GM19043 (cell line): ENCODE results near the gene AMPD1.

Source experiments
- ATAC-seq: cut with Tn5 transposase; IDR thresholded peaks from one replicate; pipeline ENCODE4 v1.9.1; 2021; ENCODE audit warnings: low read depth; ENCODE audit not compliant: unreplicated experiment

The AMPD1 gene

DNA sequence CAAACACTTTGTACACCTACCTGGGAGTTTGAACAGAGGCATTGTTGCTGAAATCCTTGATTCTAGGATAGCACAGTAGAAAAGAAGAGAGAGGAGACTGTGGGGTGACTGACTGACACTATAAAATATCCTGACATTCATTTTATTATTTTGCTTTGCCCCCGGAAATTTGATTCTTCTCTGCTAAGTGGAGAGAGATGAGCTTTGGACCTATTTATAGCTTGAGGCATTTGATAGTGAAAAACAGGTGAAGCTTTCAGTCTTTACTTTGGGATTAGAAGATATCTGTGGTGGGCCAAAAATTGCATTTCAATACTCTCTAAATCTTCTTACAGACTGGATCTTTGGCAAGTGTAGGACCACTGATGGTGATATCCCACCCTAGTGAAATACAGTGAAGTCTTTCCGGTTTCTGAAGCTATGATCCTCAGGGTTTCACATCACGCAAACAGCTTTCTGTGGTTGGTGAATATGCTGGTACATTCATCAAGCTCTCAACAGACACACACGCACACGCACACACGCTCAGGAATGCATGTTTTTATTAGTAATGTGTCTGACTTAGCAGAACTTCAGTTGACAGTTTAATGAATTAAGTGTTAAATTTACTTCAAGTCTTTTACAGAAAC lies at the start of gene AMPD1:
AMPD1 (minus strand) TSS at position 117 of the 629 bp plus-strand sequence; CDS start at position 42, 75 bp downstream.
- ATAC-seq = no peak

DNA sequence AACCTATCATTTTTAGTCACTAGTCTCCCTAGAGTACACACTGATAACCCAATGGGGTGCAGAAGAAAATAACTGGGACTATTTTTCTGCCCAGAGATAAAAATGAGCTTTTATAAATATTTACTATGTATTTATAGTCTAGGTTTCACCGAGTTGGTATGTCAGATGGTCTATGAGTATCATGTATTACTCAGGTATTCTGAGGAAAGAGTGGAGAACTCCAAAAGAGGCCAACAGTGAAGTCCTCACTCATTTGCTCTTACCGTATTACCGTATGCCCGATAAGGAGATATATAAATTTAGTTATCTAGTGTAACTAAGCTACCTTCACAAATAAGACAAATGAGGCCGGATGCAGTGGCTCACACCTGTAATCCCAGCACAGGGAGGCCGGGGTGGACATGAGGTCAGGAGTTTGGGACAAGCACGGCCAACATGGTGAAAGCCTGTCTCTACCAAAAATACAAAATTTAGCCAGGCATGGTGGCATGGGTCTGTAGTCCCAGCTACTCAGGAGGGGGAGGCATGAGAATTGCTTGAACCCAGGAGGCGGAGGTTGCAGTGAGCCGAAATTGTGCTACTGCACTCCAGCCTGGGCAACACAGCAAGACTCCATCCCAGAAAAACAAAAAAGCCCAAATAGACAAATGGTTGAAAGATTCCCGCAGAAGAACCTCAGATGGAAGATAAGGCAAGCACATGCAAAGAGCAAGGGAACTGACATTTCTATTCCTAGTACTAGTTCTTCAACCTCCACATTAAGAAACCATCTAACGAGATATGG lies 46.8 kb upstream of the AMPD1 start:
- ATAC-seq = no peak

DNA sequence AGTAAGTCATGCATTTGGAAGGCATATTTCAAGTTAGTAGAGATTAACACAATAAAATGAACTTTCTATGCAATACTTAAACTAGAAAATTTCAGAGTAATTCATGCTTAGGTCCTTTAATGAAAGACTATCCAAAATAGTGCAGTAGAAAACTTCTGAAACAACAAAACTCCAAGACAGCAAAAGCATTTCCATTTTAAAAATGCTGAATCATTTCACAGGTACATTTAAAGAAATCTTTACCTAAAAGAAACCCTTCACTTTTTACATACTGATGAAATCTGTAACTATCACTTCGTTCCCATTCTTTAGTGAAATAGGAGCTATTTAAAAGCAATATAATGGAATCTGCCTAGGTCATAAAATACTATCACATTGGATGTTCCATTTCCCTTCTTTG lies 45.0 kb upstream of the AMPD1 start:
- ATAC-seq = no peak

DNA sequence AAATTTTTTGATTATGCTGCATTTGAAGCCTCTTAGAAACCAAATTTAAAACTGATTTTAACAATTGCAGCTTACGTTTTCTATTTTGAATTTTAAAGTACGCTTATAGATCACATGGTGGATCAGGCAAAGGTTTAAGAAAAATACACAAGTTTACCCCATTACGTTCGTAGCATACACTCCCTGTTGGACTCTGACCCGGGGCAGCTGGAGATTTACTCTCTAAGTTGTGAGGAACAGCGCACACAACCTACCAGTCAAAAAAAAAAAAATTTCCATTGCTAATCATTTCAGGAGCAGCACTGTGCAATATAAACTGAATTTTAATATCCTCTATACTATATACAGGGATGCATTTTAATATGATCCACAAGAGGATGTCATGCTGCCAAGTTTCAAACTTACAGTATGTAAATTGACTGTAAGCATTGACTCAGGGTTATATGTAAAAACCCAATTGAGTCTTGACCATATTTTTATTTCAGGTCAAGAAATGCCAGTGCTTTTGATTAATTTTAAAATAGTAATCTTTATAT lies 42.0 kb upstream of the AMPD1 start:
- no peak for ATAC-seq

DNA sequence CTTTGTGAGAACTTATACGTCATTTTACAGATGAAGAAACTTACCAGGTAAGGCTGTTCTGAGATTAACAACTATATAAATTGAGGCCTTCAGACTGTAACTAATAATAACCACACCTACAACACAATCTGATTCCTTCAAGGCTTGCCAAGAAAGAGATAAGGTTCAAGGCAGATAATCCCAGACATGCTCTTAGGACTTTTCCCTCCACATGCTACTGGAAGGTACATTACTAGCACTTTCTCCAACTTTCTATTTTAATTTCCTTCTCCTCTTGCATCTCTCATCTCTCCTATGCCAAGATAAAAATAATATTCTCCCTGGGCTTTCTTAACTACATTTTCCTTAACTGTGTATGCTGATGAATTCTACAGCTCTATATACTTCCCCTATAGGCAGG lies 40.1 kb upstream of the AMPD1 start:
- no peak for ATAC-seq

DNA sequence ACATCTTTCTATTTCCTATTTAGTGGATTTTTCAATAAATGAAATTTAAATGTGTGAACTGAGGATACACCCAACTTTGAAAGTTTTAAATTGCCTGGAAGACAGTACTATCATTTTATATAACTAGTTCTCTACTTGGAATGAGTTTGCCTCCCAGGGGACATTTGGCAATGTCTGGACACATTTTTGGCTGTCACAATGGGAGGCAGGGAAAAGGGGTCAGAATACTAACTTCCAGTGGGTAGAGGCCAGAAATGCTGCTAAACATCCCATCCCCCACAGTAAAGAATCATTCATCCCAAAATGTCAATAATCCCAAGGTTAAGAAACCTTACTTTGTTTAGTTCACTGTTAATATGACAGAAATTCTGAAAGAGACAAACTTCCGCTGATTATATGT lies 34.4 kb upstream of the AMPD1 start:
- ATAC-seq = no peak

DNA sequence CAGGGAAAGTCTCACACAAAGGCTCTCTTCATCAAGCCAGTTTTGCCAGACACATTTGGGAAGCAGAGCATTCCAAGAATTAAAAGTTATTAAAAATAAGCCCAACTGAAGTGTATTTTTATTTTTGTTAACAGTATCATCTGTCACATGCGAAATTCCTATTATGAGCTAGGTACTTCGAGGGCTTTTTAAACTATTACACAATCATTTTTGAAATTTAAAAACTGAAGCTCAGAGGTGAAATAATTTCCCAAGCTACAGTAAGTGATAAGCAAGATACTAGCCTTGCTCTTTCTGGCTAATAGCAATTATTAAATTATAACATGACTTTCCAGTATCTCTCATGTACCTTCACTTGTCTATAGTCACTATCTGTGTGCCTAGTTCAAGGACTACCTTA lies 33.2 kb upstream of the AMPD1 start:
- ATAC-seq = no peak

DNA sequence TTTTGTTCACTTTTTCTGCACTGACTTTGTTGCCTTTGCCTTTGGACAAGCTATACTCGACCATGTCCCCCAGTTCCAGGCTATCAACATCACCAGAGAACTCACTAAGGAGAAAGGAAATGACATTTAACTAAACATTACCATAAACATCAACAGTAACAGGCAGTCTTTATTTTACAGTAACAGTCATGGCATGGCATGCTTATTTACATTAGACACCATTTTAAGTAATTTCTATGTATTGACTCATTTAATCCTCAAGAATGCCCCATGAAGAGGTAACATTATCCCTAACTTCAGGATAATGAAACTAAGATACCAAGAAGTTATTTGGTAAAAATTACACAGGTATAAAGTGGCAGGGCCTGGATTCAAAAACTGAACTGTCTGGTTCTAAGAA lies 29.9 kb upstream of the AMPD1 start:
- no peak for ATAC-seq

DNA sequence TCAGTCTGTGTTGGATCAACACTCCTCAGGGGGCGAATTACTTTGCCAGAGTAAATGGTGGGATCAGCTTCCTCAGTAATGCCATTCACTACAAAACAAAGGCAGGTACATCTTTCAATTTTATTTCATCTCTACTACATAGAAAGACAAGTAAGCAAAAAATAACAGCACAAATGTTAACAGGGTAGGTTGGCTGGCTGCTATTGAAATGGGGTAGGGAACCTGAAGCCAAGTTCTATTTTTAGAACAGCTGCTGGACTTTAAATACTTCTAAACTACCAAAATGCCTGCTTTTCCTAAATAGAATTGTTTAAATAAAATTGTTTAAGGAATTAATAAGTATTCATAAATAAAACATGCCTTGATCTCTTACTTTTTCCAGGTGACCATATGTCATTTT lies 28.6 kb upstream of the AMPD1 start:
- ATAC-seq = no peak

DNA sequence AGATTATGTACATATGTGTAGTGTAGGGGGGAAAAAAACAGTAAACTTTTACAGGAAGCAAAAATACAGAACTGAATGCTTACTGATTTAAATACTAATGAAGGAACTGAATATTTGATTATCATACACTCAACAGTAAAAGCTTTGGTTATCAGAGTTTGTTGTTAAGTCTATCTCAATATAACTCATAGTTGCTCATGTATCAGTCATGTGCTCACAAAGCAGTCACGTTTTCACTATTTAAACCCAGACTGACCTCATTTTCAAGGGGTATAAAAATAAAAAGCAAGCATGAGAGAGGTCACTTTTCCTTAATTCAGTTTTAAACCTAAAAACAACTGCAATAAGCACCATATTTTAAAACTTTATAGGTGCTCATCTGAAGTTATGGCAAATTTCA lies 28.1 kb upstream of the AMPD1 start:
- no peak for ATAC-seq

DNA sequence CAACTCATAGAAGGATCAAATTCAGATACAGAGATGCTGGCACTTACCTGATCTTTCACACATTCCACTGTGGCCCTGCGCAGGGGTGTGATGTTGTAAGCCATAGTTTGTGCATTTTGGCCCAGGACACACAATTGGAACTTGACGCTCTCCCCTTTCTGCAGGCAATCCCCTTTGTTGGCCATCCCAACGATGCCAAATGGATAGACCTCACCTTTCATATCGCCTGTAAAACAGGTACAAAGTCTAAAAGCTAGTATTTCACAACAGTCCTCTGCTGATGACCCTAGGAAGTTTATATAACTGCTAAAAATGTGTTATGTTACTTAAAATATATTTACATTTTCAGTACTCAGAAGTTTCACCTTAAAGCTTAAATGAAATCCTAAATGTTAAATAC lies 25.1 kb upstream of the AMPD1 start:
- ATAC-seq = no peak

DNA sequence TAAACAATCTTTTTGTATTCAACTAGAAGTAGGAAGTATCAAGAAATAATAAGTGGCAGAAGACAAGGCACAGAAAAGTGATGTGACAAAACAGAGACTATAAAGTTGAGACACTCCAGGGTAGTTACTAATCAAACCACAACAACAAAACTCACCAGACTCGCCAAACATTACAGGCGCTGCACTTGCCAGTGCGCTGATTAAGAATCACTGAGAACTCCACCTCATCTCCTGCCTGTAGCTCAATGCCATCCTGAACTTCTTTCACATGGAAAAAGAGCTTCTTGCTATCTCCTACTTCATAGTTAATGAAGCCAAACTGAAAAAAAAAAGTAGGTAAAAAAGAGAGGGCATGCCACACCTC lies 24.1 kb upstream of the AMPD1 start:
- ATAC-seq = no peak

DNA sequence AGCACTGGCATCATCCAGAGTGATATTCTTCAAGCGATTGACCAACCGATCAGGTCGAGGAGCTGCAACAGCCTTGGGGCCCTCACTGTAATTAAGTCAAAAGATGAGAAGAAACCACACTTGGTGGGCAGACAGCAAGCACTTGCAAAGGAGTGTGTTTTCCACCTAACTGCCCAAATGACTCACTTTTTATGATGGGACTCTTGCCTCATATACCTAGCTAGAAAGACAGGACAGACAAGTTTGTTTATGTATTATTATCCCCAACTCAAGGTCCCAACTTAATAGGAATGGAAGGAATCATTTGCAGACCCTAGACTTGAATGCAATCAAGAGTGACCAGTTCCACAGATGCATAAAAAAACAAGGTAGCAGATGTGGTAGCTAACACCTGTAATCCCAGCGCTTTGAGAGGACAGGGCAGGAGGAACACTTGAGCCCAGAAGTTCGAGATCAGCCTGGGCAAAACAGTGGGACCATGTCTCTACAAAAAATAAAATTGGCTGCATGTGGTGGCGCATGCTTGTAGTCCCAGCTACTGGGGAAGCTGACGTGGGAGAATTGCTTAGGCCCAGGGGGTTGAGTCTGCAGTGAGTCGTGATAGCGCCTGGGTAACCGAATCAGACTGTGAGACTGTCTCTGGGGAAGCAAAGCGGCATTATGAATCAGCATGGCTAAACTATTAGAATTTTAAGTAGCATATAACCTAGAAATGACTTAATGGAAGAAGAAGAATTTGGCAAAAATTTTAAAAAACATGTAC lies 23.5 kb upstream of the AMPD1 start:
- ATAC-seq = no peak

DNA sequence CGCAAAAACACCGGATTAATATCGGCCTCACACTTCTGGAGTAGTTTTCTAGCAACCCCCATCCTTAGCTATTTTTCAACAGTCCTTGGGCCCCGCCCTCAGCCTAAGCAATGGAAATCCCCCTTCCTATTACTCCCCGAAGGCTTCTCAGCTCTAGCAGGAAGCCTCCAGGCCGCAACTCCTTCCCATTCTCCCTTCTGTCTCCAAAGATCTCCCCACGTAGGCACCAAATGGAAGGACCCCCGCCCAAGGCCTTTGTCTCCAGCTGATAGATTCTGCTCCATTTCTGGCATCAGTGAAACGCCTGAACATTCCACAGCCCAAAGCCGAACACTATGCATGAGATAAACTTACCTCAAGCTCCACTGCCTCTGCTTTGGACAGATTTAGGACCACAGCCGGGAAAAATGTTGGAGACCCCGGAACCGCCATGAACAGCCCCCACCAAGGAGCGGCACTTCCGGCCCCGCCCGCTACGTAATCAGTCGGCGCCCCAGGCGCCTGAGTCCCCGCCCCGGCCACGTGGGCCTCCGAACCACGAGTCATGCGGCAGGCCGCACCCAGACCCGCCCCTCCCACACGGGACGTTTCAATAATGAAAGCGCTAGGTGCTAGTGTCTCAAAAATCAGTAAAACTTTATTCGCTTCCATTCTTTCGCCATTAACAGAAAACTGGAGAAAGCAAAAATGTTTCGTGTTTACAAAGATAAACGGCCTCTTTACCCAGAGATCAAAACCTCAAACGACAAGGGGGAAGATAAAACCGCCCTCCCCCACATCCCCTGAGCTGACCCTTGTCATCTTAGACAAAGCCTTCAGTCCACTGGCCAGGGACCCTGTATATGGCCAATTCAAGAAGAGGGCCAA lies 21.2 kb upstream of the AMPD1 start, which contains the start of gene NRAS:
NRAS (minus strand) TSS at position 468 of the 867 bp plus-strand sequence. CDS start 611 bp downstream, outside the sequence.
- peak; percentile 99 for ATAC-seq

DNA sequence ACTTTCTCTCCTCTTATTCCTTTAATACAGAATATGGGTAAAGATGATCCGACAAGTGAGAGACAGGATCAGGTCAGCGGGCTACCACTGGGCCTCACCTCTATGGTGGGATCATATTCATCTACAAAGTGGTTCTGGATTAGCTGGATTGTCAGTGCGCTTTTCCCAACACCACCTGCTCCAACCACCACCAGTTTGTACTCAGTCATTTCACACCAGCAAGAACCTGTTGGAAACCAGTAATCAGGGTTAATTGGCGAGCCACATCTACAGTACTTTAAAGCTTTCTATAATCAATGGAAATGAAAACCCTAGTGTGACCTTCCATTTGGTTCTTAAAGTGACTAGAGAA lies 20.6 kb upstream of the AMPD1 start:
- no peak for ATAC-seq

DNA sequence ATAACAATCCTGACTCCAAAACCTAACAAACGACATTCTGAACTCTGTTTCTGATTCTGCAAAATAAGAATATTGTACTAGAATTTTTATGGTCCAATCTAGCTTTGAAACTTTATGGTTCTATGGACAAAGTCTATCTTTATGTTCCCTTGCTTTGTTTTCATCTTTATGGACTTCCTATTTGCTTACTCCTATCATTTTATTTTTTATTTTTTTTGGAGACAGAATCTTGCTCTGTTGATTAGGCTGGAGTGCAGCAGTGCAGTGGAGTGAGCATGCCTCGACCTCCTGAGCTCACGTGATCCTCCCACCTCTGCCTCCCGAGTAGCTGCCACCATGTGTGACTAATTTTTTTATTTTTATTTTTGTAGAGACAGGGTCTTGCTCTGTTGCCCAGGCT lies 17.6 kb upstream of the AMPD1 start:
- no peak for ATAC-seq

DNA sequence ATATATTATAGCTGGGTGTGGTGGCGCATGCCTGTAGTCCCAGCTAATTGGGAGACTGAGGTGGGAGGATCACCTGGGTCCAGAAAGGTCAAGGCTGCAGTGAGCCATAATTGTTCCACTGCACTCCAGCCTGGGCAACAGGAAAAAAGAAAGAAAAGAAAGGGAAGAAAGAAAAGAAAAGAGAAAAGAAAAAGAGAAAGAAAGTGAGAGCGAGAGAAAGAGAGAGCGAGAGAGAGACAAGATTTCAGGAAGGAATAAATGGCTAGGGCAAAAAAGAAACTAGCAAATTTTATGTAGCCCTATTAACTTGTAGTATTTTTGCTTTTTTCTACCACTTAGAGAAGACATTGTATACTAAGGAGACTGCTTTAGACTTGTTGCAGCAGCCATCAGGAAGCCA lies 15.0 kb upstream of the AMPD1 start:
- no peak for ATAC-seq

DNA sequence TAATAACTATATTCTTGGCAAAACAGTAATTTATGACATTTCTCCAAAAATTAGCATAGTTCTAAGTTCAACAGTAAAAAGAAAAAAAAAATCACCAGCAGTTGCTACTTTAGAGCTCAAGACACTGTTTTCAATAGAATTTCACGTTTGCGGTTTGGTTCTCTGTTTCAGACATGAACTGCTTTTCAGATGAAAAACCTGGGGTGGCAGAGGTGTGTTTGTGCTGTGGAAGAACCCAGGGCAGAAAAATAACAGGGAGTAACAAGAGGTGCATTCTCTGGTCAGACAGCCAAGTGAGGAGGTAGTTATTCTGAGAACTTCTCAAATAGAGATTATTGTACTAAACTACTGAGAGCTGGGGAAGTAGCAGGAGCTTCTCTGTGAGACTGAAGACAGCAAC lies 12.3 kb upstream of the AMPD1 start:
- no peak for ATAC-seq

DNA sequence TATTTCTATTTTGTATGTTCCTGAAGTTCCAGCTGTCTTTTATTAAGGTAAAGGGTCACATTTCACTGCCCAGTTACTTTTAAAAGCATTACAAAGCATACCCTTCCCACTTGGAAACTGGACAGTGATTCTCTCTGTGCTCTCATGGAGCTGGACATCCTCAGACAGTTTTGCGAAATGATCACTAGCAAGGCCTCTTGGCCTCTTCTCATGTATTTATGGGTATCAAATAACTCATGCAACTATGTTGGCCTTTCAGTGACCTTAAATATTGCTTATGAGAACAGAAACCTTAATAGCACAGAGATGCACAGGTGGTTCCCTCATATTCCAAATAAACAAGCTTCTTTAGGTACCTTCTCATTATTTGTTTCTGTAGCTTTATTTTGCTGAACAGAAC lies 7.9 kb upstream of the AMPD1 start:
- ATAC-seq = no peak

DNA sequence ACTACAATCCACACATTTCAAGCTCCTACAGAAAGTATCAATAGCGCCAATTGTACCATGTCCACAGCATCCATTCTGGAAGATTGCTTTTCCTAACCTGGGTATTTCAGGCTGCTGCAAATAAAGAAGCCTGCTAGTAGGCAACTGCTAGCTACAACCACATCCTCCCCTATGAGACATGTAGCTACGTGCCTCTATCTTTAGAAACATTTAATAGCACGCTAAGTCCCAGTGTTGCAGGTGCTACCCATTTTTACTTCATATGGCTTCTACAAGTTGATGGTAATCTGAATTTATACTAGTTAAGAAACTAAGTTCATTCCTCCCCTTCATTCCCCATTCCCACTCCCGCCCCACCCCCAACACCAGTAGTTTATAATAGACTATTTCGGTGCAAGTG lies 7.4 kb upstream of the AMPD1 start:
- ATAC-seq = peak; percentile 61

DNA sequence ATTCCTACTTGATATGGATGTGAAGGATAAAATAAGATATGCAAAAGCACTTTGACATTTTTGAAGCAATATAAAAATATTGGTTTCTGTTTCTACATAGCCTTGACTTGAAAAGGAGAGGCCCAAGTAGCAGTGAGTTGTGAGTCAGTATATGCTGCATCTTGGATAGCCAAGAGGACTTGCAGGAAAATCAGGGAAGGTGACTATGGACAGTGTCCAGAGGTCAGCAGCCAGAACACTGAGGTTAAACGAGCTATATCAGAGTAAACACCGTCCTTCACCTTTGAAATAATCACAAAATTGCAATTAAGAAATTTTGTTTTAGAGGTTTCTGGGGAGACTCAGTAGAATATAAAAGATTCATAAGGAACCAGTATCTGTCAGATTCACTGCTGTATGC lies 6.6 kb upstream of the AMPD1 start:
- no peak for ATAC-seq
